HG03378 (cell line): ENCODE data around the gene CTNND2.

Experiments
- ATAC-seq: cut with Tn5 transposase; IDR thresholded peaks from one replicate; pipeline ENCODE4 v1.9.1; 2021; ENCODE audit warnings: mild to moderate bottlenecking, moderate library complexity; ENCODE audit not compliant: unreplicated experiment

CTNND2 gene

GRCh38 chr5:11289208-11289607 lies 615.0 kb downstream of the CTNND2 start:
- ATAC-seq = no peak

- ATAC-seq = no peak
These were observed 622.4 kb downstream of the CTNND2 start for GRCh38 chr5:11281842-11282241.

GRCh38 chr5:11277323-11277722 lies 626.9 kb downstream of the CTNND2 start:
- ATAC-seq = no peak

DNA sequence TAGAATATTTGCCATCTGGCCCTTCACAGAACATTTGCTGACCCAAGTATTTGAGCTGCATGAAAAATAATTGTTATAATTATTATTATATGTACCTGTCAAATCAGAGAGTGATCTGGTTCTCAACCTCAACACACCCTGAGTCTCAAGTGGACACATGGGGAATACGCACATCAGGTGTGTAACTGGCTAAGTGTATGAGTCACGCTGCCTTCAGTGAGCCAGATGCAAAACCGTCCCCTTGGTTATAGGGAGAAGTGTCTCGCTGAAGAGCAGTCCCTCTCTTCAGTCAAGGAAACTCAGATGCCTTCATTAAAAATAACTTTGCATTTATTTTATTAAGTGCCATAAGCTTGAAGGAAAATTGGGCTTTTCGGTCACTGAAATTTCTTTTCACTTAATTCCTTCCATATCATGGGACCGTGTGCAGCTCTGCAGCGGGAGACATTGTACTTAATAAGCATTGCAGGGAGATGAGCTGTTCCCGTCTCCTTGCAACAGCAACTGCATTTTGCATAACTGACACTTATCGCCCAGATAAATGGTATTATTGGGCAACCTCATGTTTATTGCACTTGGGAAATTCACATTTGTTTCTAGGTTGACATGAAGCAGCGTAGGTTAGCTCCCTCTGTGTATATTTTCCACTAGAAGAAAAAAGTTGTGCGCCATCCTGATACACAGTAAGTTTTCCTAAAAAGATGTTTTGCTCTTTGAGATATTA lies 630.9 kb downstream of the CTNND2 start:
- ATAC-seq = no peak

DNA sequence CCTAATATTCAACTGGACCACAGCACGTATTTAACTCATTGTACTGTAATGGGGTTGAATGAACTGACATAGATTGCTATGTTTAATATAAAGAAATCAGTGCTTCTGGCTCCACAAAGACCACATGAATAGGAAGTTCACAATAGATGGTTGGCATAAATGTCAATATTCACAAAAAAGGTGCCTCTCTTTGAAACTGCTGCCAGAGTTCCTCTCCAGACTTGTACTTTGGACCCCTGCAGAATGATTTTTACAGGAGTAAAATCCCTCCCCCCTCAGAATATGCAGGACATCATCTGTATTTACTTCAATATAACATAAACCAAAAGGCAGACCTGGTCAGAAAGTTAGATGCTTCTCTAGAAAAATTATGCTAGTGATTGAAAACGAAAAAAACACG lies 634.7 kb downstream of the CTNND2 start:
- no peak for ATAC-seq

DNA sequence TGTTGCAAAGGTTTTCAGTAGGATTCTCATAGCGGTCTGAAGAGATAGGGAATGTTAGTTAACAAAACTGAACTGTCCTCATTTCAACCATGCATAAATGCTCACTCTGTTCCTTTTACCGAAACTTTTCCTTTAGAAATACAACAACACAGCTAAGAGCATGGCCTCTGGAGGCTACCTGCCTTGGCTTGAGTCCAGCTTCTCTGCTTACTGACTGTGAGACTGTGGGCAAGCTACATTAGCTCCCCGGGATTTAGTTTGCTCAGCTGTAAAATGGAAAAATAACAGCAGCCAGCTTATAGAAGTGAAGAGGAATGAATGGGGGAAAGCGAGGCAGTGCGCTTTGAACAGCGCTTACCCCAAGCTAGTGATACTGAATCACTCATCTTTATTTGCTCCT lies 635.4 kb downstream of the CTNND2 start:
- no peak for ATAC-seq

GRCh38 chr5:11266331-11266730 lies 637.9 kb downstream of the CTNND2 start:
- ATAC-seq = no peak

GRCh38 chr5:11261241-11261640 lies 643.0 kb downstream of the CTNND2 start:
- no peak for ATAC-seq

GRCh38 chr5:11258001-11258400 lies 646.2 kb downstream of the CTNND2 start:
- no peak for ATAC-seq

DNA sequence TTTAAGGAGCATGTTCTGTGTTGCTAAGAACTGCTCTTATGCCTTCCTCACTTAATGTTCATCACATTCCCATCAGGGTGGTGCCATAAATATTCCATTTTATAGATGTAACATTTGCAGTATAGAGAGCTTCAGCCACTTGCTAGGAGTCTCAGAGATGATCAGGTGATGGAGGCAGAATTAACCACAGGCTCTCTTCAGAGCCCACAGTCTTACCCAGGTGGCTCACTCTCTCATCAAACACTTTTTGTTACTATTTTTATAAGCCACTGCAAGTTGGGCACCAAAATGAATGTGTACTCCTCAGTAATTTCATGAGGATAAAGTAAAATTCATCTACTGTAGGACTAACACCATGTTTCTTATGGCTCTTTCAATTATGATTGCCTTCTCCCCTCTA lies 651.7 kb downstream of the CTNND2 start:
- no peak for ATAC-seq

GRCh38 chr5:11252075-11252474 lies 652.2 kb downstream of the CTNND2 start:
- no peak for ATAC-seq

- no peak for ATAC-seq
These were observed 653.0 kb downstream of the CTNND2 start for GRCh38 chr5:11251247-11251646.

GRCh38 chr5:11248966-11249365 lies 655.3 kb downstream of the CTNND2 start:
- ATAC-seq = no peak

GRCh38 chr5:11247224-11247623 lies 657.0 kb downstream of the CTNND2 start:
- no peak for ATAC-seq

DNA sequence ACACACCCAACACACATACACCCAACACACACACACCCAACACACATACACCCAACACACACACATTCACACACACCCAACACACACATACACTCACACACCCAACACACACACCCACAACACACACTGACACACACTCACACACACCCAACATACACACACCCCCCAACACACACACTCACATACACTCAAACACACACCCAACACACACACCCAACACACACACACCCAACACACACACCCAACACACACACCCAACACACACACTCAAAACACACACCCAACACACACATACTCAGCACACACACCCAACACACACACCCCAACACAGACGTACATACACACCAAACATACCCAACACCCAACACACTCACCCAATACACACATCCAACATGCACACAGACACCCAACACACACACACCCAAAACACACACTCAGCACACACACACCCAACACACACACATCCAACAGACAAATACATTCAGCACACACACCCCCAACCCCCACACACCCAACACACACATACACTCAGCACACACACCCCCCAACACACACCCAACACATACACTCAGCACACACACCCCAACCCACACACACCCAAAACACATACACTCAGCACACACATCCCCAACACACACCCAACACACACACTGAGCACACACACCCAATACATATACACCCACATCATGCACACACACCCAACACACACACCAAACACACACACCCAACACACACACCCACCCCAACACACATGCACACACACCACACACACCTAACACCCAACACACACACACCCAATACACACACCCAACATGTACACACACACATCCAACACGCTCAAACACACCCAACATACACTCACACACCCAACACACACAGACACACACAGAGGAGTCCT lies 663.7 kb downstream of the CTNND2 start:
- no peak for ATAC-seq

- ATAC-seq = no peak
These were observed 664.8 kb downstream of the CTNND2 start for GRCh38 chr5:11239261-11240015.

DNA sequence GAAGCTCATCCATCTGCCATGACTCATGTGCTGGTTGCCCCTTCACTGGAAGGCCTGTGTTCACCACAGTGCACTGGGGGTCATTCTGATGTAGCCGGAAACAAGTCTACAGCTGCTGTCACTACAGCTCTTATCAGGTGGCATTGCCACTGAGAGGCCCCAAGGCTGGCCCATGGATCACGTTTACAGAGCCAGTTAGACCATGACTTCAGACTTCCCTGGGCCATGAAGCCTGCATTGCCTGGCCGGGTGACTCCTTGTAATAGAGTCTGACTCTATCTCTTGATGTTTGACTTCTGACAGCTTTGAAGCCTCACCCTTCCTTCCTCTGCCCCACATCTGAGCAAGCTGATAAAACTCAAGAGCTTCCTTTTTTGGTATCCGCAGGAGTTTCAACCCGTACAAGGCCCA lies 669.7 kb downstream of the CTNND2 start:
- ATAC-seq = no peak

- ATAC-seq = no peak
These were observed 673.4 kb downstream of the CTNND2 start for GRCh38 chr5:11230890-11231289.

- ATAC-seq = no peak
These were observed 677.2 kb downstream of the CTNND2 start for GRCh38 chr5:11227064-11227463.

GRCh38 chr5:11224436-11225187 lies 679.6 kb downstream of the CTNND2 start:
- no peak for ATAC-seq

DNA sequence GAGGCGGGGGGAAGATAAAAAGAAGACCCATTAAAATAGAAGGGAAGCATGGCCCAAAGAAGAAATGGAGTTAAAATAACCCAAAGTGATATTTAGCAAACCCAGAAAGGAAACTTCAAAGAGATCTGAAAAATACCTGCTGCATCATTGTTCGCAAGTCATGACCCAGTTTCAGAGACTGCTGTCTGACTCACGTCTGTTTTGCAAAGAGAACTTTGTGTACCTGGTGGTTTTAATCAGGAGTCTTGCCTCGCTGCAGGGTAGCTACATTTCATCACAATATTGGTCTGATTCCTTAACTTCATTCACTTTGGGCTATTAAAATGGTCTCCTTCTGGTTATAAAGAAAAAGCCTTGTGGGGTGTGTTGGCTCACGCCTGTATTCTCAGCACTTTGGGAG lies 682.1 kb downstream of the CTNND2 start:
- no peak for ATAC-seq
